HepG2 (cell line): Measurements from ENCODE around the gene STAM. TPM values are rescaled to one million over a fixed set of nuclear protein-coding genes. Genes with fewer than 3 reads are reported as not detected.

Experiments
- HDAC1 ChIP-seq: sonication (generic); formaldehyde crosslinking; IDR thresholded peaks from 2 replicates; pipeline ENCODE4 v1.5.1; 2020; ENCODE audit warnings: mild to moderate bottlenecking, missing genetic modification reagents
- NFAT5 ChIP-seq: sonication (generic); formaldehyde crosslinking; IDR thresholded peaks from 2 replicates; pipeline ENCODE4 v1.4.0; 2020; ENCODE audit warnings: missing genetic modification reagents
- ZSCAN5A ChIP-seq: sonication (generic); formaldehyde crosslinking; IDR thresholded peaks from 2 replicates; pipeline ENCODE4 v1.8.0; 2022; ENCODE audit warnings: mild to moderate bottlenecking, missing genetic modification reagents, borderline replicate concordance
- polyA plus RNA-seq, 8 experiments: library from polyadenylated mRNA; depleted of rRNA in 3 of 8; stranded (reverse) in 7 of 8; unstranded in 1 of 8; fragments of >200 nt; fragmentation: Illumina TruSeq in 4 of 8; extraction: Trizol in 4 of 8; gene quantifications; 2 replicates each; pipeline versions ENCODE4 v1.2.1 to v1.2.3, GENCODE V29; 2011 to 2016; ENCODE audit warnings: low read depth in 4 of 8, missing spikeins in 1 of 8, mixed read lengths in 1 of 8; ENCODE audit not compliant: insufficient read depth in 1 of 8
- total RNA-seq, 5 experiments: library from RNA; depleted of rRNA; stranded (reverse); fragments of >200 nt; fragmentation: Illumina TruSeq; extraction: Trizol; gene quantifications; 2 replicates each; pipeline ENCODE4 v1.2.3, GENCODE V29; 2016; ENCODE audit warnings: low read depth in 1 of 5

Gene STAM
- total and polyA plus RNA-seq, 2 of the 13 experiments (the other 11 are each of a cell fraction or from before 2014, with no cell fraction given), result 19.5 to 25.1 TPM

DNA sequence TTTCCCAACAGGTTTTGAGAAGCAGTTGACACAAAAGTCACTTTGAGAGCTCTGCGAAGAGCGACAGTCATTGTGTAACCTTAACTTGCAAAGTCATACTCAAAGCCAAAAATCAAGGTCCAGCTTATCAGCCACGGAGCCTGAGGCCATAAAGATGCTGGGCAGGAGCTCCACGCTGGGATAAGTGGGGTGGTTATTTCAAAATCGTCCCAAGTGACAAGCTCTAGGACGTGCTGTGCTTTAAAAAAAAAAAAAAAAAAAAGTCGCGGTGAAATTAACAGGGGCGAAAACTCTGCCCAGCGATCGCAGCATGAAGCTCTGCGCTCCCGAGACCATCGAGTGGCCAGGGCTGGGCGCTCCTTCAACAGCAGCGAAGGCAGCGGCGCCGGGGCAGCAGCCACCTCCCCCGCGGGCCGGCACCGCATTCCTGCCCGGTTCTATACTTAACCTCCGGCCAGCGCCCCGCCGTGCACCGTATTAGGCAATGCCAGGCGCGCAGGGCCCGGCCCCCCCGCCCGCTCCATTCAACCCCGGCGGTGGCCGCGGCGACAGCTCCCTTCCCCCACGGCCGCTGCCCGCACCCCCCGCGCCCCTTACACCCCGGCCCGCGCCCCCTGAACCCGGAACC is 27.4 kb upstream of the STAM start (continued):
- no peak for TF ChIP-seq NFAT5 (CRISPR knock-in tag)
- no peak for TF ChIP-seq ZSCAN5A (CRISPR knock-in tag)
- 0 out of 2 replicates have a peak, but pooled peaks have one; percentile 4 for TF ChIP-seq HDAC1 (CRISPR knock-in tag)
